Stimulated activated CD4-positive, alpha-beta T cell treated with anti-CD3 and anti-CD28 coated beads, Interleukin-1b, Interleukin-23, amount 100 ng/mL, for 24 hours (primary cell): ENCODE measurements around the gene KIAA1671.
"Not testable (repeated sequence)": the region's sequence is repeated elsewhere in the genome, so short reads cannot be mapped to it uniquely, and the experiment has no call there.

Source experiments
- DNase-seq, 4 experiments: peaks; one replicate each; pipeline ENCODE4 v3.0.0-alpha.2; 2020; ENCODE audit warnings: low read depth in 4 of 4, low spot score in 1 of 4

The KIAA1671 gene

DNA sequence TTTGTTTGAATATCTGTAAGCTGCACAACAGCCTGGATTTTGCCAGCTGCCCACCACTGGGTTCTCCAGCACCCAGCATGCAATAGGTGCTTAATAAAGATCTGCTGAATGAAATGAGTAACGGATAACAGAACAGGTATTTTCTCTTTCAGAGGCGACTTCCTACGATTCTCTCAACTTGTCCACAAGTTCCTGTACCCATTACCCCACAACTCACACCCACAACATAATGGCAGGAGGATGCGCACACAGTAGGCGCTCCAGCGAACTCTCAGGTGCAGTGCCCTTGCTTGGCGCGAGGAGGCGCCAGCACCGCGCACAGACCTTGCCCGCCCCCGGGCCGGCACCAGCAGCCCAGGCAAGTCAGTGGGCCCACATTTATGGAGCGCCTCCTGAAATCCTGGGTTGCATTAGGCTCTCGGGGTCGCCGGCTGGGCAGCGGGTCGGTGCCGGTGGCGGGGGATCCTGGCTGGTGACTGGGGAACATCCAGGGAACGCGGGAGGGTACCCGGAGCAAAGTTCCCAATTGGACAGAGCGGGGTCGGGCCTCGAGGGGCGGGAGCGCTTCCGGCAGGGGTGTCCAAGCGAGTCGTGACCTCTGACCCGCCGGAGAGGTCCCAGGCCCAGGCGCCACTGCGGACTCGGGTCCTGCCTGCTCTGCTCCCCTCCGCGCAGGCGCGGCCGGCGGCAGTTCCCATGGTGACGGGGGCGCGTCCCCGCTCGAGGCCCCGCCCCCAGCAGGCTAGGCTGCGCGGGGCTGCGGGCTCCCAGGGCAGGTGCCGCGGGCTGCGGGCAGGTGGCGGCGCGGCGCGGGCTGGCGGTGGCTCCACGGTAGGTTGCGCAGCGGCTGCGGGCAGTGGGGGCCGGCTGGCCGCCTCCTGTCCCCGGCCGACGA lies at the start of gene KIAA1671:
TSS of gene KIAA1671 (plus strand) at position 775 of the 895 bp plus-strand sequence. CDS start 75,284 bp downstream, outside the sequence.
- DNase-seq = peak; percentile 67 to 80 (median 77)

DNA sequence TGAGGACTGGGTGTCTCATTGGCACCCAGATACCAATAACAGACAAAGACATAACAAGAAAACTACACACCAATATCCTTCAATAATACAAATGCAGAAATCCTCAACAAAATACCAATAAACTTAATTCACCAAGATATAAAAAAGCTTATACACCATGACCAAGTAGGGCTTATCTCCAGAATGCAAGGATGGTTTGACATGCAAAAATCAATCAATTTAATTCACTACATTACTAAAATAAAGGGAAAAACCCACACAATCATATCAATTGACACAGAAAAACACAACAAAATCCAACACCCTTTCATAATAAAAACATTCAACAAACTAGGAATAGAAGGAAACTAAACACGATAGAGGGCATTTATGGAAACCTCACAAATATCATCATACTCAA lies 46.6 kb upstream of the KIAA1671 start:
- no peak for DNase-seq

DNA sequence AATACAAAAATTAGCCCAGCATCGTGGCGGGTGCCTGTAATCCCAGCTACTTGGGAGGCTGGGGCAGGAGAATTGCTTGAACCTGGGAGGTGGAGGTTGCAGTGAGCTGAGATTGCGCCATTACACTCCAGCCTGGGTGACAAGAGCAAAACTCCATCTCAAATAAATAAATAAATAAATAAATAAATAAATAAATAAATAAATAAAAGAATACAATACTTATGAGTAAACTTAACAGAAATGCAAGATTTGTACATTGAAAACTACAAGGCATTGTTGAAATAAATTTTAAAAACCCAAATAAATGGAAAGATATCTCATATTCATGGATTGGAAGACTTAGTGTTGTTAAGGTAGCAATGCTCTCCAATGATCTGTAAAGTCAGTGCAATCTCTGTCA lies 45.4 kb upstream of the KIAA1671 start:
- not testable (repeated sequence) for DNase-seq

DNA sequence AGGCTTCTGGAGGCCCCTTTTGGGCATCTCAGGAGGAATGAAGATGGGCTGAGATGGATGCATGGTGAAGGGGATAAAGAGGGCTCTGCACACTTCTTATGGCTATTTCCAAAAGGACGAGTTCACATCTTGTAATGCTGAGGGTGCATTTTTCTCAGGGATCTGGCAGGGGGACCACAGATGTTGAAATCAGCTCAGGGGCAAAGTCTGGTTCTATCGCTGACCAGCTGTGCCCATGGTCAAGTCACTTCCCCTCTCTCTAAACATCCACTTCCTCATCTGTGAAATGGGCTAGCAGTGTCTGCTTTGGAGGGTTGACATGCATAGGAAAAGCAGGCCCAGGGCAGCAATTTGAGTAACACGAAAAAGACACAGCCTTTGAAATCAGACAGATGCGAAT lies 32.5 kb upstream of the KIAA1671 start:
- no peak for DNase-seq

DNA sequence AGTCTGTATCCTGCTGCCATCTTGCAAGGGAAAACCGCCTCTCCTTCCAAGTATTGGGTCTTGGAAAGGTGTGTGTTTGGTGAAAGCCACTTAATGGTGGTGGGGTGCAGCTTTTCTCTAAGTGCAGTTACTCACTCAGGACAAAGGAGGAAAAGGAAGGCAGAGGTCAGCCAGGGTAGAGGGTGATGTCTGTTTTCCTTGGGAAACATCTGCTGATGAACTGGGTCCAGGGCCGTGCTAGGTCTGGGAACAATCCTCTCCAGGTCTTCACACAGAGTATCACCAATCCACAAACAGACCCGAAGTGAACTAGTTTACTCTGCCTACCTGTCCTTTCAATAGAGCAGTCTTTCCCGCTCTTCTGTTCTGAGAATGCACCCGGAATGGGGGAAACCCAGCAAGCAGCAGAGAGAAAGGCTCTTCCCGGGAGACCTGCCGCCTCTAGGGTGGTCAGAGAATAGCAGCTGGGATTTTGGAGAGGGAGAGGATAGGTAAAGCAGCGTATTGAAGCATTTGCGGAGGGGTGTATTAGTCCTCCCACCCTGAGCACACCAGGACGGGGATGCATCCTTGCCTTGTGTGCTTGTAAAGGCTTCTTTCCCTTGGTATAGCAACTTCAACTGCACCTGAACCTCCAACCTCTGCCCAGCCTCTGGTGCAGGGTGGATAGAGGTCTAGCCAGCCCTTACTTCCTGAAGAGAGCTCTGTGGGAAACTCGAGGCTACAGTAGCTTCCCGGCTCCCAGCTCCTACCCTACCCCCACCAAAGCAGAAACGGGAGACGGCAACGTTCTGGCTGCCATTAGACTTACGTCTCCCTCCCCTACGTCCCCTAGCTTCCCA lies 26.7 kb upstream of the KIAA1671 start:
- no peak for DNase-seq

DNA sequence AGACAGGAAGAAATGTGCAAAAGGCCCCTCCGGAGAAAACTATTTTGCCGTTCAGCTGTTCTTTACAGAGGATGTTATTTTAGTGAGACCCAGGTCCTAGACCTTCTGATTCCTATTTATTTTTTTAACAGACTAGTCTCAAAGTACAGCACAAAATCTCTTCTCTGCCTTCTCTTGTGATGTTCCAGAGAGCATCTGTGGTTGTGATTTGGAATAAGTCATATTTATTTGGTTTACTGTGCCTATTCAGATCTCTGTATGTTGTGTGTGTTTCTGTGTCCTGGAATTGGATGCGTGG lies 26.1 kb upstream of the KIAA1671 start:
- DNase-seq = no peak

DNA sequence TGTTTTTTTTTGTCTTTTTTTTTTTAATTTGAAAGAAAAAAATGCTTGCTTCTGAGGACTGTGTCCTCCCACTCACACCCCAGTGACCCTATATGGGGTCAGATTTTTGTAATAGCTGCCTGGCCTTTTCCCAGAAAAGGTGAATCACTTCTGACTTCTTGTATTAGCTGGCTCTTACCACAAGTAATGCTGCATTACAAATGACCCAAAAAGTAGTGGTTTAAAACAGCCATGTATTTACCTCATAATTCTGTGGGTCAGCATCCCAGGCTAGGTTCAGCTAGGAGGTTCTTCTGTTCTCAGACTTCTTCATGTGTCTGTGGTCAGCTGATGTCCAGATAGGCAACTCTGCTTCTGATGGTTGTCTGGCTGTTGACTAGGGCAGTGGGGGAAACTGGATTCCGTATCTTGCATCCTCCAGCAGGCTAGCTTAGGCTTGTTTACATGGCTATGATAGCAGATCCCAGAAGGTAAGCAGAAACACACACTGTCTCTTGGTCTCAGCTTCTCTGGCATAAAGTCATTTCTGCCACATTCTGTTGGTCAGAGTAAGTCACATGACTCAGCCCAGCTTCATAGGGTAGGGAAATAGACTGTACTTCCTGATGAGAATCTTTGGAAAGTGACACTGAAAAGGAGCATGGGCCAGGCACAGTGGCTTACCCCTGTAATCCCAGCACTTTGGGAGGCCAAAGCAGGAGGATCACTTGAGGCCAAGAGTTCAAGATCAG lies 25.5 kb upstream of the KIAA1671 start:
- no peak for DNase-seq

DNA sequence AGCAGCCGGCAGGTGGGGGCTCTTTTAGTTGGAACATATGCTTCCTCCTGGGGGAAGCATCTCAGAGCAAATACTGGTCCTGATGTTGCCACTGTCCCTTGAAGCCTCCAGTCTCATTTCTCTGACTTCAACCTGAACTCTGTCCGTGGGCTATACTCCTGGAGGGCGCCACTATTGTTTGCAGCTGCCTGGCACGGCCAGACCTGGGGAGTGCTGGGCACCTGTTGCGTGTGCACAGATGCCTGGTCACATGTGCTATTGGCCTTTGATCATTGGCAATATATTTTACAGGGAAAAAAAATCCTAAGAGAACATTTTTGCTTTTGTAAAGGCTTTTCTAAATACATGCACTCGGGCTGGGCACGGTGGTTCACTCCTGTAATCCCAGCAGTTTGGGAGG lies 24.2 kb upstream of the KIAA1671 start:
- DNase-seq = no peak

DNA sequence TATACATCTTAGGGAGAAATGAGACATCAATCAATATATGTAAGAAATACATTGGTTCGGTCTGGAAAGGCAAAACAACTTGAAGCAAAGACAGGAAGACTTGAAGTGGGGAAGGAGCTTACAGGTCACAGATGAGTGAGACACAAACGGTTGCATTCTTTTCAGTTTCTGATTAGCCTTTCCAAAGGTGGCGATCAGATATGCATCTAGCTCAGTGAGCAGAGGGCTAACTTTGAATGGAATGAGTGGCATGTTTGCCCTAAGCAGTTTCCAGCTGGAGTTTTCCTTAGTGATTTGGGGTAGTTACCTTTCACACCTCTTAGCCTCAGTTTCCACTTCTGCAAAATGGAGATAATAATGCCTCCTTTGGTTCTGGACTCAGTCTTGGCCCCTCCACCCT lies 21.8 kb upstream of the KIAA1671 start:
- DNase-seq = no peak

DNA sequence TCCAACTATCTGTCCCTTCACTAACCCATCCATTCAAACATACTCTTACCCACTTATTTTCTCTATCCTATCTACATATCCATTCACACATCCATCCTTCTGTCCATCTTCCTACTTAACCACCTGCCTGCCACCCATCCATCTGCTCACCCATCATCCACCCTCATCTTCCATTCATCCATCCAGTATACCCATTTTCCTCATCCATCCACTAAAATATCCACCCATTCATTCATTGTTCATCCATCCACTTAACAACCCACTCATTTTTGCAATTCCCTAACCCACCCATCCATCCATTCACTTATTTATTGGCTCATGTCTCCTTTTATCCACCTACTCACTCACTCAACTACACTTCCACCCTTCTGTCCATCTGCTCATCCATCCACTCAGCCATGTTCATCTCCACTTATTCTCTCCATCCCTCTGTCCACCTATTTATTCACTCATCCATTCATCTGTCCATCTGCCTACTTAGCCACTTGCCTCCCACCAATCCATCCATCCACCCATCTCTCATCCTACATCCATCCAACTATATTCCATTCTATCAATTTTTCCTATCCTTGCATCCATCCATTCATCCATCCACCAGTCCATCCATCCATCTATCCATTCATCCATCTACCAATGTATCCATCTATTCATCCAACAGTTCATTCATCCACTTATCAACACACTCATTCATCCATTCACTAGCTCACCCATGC lies 16.6 kb upstream of the KIAA1671 start:
- no peak for DNase-seq

DNA sequence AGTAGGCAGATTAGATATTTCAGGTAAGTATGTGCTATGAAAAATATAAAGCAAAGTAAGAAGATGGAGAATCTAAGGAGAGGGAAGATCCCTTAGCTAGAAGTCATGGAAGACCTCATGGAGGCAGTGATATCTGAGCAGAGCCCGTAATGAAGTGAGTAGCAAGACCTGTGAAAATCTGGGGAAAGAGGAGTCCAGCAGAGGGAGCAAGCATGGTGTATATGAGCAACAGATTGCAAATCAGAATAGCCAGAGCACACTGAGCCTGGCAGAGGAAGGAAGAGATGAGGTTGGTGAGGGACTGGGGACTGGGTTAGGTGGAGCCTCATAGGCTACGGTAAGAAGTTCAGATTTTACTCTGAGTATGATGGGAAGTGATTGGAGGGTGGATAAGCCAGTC lies 15.4 kb upstream of the KIAA1671 start:
- no peak for DNase-seq

DNA sequence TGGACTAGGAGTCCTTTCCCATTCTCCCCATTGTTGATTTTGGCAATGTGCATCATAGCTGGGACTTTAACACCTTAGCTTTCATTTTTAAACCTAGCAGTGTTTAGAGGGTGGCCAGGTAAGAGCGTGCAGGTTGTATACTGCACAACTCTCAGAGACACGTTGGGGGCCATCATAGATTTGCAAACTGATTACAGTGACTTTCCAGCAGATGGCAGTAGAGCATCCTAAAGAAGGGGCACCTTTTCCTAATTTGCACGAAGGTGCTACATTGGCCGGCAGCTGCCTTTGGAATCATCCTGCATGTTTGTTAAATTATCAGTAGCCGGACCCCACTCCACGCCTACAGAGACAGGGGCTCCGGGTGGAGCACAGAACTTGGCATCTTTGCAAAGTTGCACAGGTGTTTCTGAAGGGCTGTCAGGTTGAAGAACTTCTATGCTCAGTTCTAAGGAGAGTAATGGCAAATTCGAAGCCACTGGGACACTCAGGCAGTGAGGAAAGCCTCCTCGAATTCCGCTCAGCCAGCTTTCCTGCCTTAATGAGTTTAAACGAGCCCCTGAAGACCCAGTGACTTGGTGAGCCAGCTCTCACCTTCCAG lies 13.7 kb upstream of the KIAA1671 start:
- DNase-seq = no peak

DNA sequence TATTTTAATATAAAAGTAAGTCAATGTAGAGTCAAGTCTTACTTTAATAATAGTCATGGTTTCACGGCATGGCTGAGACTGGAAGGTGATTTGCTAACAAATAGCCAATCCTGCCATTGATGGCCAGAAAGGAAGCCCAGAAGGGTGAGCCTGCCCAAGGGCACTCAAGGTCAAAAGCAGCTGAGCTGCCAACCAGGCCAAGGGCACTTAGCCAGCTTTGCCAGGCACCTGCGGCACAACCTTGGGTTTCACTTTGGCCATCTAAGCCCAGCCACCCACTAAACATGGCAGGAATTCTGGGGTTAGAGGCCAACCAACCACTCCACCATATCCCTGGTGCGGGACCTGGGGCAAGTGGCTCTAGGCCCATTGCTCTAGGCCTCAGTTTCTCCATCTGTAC lies 10.2 kb upstream of the KIAA1671 start:
- DNase-seq = no peak

DNA sequence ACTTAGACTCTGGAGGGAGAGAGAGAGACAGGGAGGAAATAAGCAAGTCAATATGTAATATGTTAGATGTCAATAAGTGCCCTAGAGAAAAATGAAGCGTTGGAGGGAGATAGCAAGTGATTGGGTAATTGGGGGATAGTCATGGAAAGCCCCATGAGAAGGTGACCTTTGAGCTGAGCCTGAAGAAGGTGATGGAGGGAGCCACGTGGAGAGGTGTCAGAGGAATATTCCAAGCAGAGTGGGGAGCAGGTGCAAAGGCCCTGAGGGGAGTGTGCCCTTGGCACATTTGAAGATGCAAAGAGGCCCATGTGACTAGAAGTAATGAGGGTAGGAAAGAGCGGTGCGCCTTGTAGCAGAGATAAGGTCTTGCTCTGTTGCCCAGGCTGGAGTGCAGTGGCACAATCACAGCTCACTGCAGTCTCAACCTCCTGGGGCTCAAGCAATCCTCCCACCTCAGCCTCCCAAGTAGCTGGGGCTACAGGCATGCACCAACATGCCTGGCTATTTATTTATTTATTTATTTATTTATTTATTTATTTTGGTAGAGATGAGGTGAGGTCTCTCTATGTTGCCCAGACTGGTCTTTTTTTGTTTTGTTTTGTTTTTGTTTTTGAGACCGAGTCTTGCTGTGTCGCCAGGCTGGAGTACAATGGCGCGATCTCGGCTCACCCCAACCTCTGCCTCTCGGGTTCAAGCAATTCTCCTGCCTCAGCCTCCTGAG lies 8.1 kb upstream of the KIAA1671 start:
- no peak for DNase-seq

DNA sequence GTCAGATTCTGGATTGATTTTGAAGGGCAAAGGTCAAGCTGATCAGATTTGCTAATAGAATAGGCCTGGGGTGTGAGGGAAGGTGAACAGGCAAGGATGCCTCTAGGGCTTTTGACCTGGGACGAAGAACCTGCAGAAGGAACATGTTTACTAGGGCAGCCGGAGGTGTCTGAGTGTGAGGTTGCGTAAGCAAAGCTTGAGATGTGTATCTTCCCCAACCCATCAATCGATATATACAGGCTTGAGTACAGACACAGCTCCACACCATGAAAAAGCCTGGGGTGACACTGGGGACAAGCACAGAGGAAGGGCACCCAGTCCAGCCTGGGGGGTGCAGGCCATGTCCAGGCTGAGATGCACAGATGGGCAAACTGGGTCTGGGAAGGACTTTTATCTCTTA lies 7.1 kb upstream of the KIAA1671 start:
- no peak for DNase-seq

DNA sequence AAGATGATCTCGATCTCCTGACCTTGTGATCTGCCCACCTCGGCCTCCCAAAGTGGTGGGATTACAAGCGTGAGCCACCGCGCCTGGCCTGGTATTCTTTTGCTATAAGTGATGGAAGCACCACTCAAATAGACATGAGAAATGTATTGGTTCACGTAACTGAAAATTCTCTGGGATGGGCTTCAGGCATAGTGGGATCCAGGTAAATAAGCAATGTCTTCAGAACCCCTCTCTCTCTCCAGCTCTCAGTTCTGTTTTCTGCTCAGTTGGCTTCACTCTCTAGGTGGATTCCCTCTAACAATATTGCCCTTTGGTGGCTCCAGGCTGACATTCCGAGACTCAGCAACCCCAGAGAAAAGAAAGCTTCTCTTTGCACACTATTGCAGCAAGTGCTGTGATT lies 5.1 kb upstream of the KIAA1671 start:
- DNase-seq = no peak

DNA sequence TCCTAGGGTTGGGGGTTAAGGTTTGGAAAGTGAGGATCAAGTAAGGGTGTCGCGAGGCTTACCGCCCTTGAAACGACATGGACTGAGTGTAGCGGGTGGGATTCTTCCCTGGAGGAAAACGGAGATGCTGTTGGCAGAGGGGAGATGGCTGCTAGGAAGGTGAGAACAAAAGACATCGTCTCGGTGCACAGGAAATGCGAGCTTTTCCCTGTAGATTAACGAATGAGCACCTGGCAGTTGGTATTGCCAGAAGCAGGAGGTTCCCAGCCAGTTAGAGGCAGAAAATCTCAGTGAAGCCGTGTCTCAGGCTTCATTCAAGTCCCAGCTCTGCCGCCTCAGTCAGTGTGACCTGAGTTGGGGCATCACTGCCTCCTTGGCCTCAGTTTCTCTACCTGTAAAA lies 4.6 kb upstream of the KIAA1671 start:
- DNase-seq = no peak

DNA sequence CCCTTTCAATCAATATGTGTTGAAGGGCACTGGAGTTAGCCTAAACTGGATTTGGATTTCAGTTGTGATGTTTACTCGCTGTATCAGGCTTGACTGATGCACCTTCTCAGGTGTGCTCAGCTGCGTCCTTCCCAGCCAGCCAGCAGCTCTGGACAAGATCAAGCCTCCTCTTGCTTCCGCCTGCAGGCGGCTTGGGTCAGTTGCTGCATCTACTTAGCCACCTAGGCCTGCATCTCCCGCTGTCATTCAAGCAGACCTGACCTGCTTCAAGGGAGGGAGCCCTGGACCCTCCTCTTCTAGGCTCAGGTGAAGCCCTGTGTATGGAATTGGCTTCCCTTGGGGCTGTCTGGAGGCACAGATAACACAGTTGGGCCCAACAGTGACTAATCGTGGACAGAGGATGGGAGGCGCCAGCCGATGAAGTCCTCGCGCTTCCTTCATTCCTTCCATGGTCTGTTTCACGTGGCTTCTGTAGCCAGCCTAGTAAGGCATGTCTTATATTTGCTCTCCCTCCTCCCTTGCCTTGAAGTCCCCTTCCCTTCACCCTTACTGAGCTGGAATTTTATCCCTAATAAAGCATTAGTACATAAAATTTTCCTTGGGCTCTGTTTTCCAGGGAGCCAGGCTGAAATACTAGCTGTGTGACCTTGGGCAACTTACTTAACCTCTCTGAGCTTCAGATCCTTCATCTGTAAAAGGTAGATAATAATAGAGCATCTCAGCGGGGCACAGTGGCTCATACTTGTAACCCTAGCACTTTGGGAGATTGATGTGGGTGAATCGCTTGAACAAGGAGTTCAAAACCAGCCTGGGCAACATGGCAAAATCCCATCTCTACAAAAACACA lies 3.9 kb upstream of the KIAA1671 start:
- DNase-seq = no peak

DNA sequence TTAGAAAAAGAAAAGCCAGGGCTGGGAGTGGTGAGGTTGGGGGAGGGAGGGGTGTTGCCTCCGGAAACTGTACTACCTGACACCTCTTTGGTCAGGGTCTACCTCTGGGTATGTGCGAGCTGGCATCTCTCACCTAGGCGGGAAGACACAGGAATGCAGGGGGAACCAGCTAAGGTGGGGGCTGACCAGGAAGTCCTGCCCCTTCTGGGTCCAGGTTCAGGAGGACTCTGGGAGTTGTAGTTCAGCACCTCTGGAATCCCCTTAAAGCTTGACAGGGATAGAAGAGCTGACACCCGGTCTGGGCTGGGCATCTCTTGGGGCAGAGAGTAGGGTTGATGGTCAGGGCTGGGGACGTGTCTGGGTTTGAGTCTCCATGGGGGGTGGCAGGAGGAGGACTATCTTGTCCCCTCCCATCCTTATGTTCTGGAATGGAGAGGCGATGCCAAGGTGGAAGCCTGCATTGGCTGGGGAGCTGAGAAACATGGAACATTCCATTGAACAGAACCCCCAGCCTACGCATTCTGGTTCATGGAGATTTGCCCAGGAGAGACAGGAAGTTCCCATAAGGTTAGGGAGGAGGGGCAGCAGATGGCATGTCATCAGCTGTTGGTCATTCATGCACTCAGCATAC lies 2.1 kb upstream of the KIAA1671 start:
- no peak for DNase-seq
